Natural killer cell (primary cell): Measurements from ENCODE around the gene FUOM. TPM values are rescaled to one million over a fixed set of nuclear protein-coding genes. Genes with fewer than 3 reads are reported as not detected.

ENCODE experiments used
- ATAC-seq, 3 donors: fragments of 150-1000 bp in 2 of 3; fragments of 200-7000 bp in 1 of 3; cut with Tn5 transposase; 1 replicate in 1 of 3; 2 replicates in 2 of 3; pipeline ENCODE4 v1.10.0; 2021; ENCODE audit warnings: mild to moderate bottlenecking in 2 of 3, moderate library complexity in 2 of 3
- DNase-seq, 2 donors: peaks; one replicate each; pipeline versions ENCODE4 v3.0.0 to v3.0.0-alpha.2; 2013 to 2021; ENCODE audit warnings: mixed read lengths in 1 of 2
- H3K27ac ChIP-seq: one replicate; pipeline ENCODE4 v1.5.1; 2013; ENCODE audit warnings: mild to moderate bottlenecking, low read length
- H3K27me3 ChIP-seq: one replicate; pipeline ENCODE4 v1.6.1; 2013; ENCODE audit warnings: low read length; ENCODE audit not compliant: control insufficient read depth, insufficient read depth
- H3K36me3 ChIP-seq: one replicate; pipeline ENCODE4 v1.6.1; 2013; ENCODE audit warnings: low read length; ENCODE audit not compliant: control insufficient read depth, insufficient read depth
- H3K4me1 ChIP-seq: one replicate; pipeline ENCODE4 v1.6.1; 2013; ENCODE audit warnings: low read length; ENCODE audit not compliant: control insufficient read depth, insufficient read depth
- H3K4me3 ChIP-seq: one replicate; pipeline ENCODE4 v1.5.1; 2013; ENCODE audit warnings: low read length
- H3K9me3 ChIP-seq: one replicate; pipeline ENCODE4 v1.6.1; 2013; ENCODE audit warnings: low read length; ENCODE audit not compliant: control insufficient read depth, insufficient read depth
- H3K27ac Mint-ChIP-seq, 2 donors: one replicate each; pipeline ENCODE4 v1.8.0; 2022; ENCODE audit warnings: mild to moderate bottlenecking in 2 of 2, mixed read lengths in 2 of 2, moderate library complexity in 1 of 2
- H3K27me3 Mint-ChIP-seq, 2 donors: one replicate each; pipeline ENCODE4 v1.8.0; 2022; ENCODE audit warnings: low read depth in 2 of 2, mixed read lengths in 2 of 2
- H3K36me3 Mint-ChIP-seq: one replicate; pipeline ENCODE4 v1.8.0; 2022; ENCODE audit warnings: mixed read lengths
- H3K4me1 Mint-ChIP-seq, 2 donors: one replicate each; pipeline ENCODE4 v1.8.0; 2022; ENCODE audit warnings: mixed read lengths in 2 of 2
- H3K4me3 Mint-ChIP-seq: one replicate; pipeline ENCODE4 v1.8.0; 2022; ENCODE audit warnings: mild to moderate bottlenecking, moderate library complexity, mixed read lengths
- H3K9me3 Mint-ChIP-seq, 2 donors: one replicate each; pipeline ENCODE4 v1.8.0; 2022; ENCODE audit warnings: mixed read lengths in 2 of 2
- CTCF ChIP-seq: fragments of 200-600 bp; IDR thresholded peaks from one replicate; pipeline ENCODE4 v1.8.0; 2022; ENCODE audit warnings: antibody characterized with exemption
- WGBS: methylation state at CpG from one replicate; pipeline ENCODE4 v1.1.7; 2013; ENCODE audit warnings: missing lambda C conversion rate; ENCODE audit not compliant: insufficient coverage; 5-methylcytosine and 5-hydroxymethylcytosine counted together
- intact Hi-C: fragments of 100-400 bp; cut with micrococcal nuclease; formaldehyde crosslinking; loops from one replicate; pipeline ENCODE4 v1.14.2; 2022
- total RNA-seq, 4 donors: library from RNA; stranded (reverse); fragments of 120-200 nt in 1 of 4; gene quantifications; one replicate each; pipeline versions ENCODE4 v1.2.3 to v1.2.4, GENCODE V29; 2013 to 2022

The FUOM gene
- total RNA-seq, 3 donors from 2014 or later (not counting 1 experiment from before 2014, with no cell fraction given): 7.6 to 9.5 (median 7.9) TPM

GRCh38 chr10:133365461-133366129 lies 7.8 kb upstream of the FUOM start:
- ATAC-seq: no peak
- Histone ChIP-seq H3K9me3 (no peaks in the 10 kb centered on the region), H3K27me3 (no peaks in the 10 kb centered on the region), H3K36me3 (peaks cover 44% of the 10 kb centered on the region), H3K4me3 (no peak overlapping the region), H3K27ac (no peak overlapping the region), H3K4me1 (no peaks in the 10 kb centered on the region)
- Mint-ChIP-seq H3K27ac (no peak overlapping the region), H3K4me3 (no peak overlapping the region), H3K4me1 (no peaks in the 10 kb centered on the region), H3K9me3 (no peaks in the 10 kb centered on the region), H3K27me3 (no peaks in the 10 kb centered on the region), H3K36me3 (no peaks in the 10 kb centered on the region)
- 93% methylated on average over 13 of the region's 13 CpGs for WGBS
- no peak for TF ChIP-seq CTCF
- intact Hi-C loops: no loop called here
- DNase-seq: no peak

- no peak overlapping the region for H3K27ac ChIP-seq
- no peaks in the 10 kb centered on the region for H3K27me3 ChIP-seq
- no peak for TF ChIP-seq CTCF
- Mint-ChIP-seq H3K36me3 (no peaks in the 10 kb centered on the region), H3K27me3 (no peaks in the 10 kb centered on the region), H3K27ac (no peak overlapping the region), H3K9me3 (no peaks in the 10 kb centered on the region), H3K4me3 (no peak overlapping the region), H3K4me1 (no peaks in the 10 kb centered on the region)
- H3K4me3 ChIP-seq: no peak overlapping the region
- H3K9me3 ChIP-seq: no peaks in the 10 kb centered on the region
- intact Hi-C loops: no loop called here
- DNase-seq (no peak), ATAC-seq (no peak)
- WGBS: 94% methylated on average over 28 of the region's 29 CpGs
- peaks cover 36% of the 10 kb centered on the region for H3K36me3 ChIP-seq
- H3K4me1 ChIP-seq: no peaks in the 10 kb centered on the region
Observed at GRCh38 chr10:133364645-133365431, 7.0 kb upstream of the FUOM start.

- H3K36me3 ChIP-seq: peaks cover 23% of the 10 kb centered on the region
- H3K4me1 ChIP-seq: no peaks in the 10 kb centered on the region
- 95% methylated on average over 13 of the region's 13 CpGs for WGBS
- no peaks in the 10 kb centered on the region for H3K9me3 ChIP-seq
- no peaks in the 10 kb centered on the region for H3K36me3 Mint-ChIP-seq
- no peaks in the 10 kb centered on the region for H3K27me3 ChIP-seq
- no peaks in the 10 kb centered on the region for H3K4me1 Mint-ChIP-seq
- ATAC-seq: no peak
- intact Hi-C loops: no loop called here
- TF ChIP-seq CTCF: no peak
- no peak overlapping the region for H3K4me3 Mint-ChIP-seq
- H3K27me3 Mint-ChIP-seq: no peaks in the 10 kb centered on the region
- H3K27ac ChIP-seq: no peak overlapping the region
- no peak overlapping the region for H3K4me3 ChIP-seq
- no peaks in the 10 kb centered on the region for H3K9me3 Mint-ChIP-seq
- no peak for DNase-seq
- H3K27ac Mint-ChIP-seq: no peak overlapping the region
Observed at GRCh38 chr10:133362846-133363245, 5.0 kb upstream of the FUOM start.
